B cell (primary cell): Measurements from ENCODE around the gene SDR42E1. TPM values are rescaled to one million over a fixed set of nuclear protein-coding genes. Genes with fewer than 3 reads are reported as not detected.

Source experiments
- ATAC-seq: fragments of 200-7000 bp; cut with Tn5 transposase; one replicate; pipeline ENCODE4 v1.10.0; 2021; ENCODE audit warnings: low read depth, mild to moderate bottlenecking, moderate number of reproducible peaks, moderate library complexity
- CTCF ChIA-PET: fragments of 350-600 bp; sonication (Branson Sonifier 250); formaldehyde crosslinking; loops from one replicate; lab custom pipeline; 2021; ENCODE audit warnings: antibody characterized with exemption, inconsistent platforms; lab: Charles Lee
- POLR2A ChIA-PET: fragments of 350-600 bp; sonication (Branson Sonifier 250); formaldehyde crosslinking; loops from one replicate; lab custom pipeline; 2021; ENCODE audit warnings: antibody characterized with exemption; lab: Charles Lee
- DNase-seq: peaks from one replicate; pipeline ENCODE4 v3.0.0; 2013
- H2AFZ ChIP-seq: 2 replicates; pipeline ENCODE4 v1.6.1; 2012; ENCODE audit warnings: mild to moderate bottlenecking, low read depth, low read length; ENCODE audit not compliant: insufficient read depth, poor library complexity, severe bottlenecking
- H3K27ac ChIP-seq, 2 donors: 1 replicate in 1 of 2; 2 replicates in 1 of 2; pipeline ENCODE4 v1.5.1; 2012 to 2013; ENCODE audit warnings: low read length in 2 of 2, mild to moderate bottlenecking in 2 of 2, moderate library complexity in 1 of 2
- H3K27me3 ChIP-seq, 4 experiments: fragments of 200-600 bp in 1 of 4; sonication (generic) in 1 of 4; replicated peaks in 1 of 4; 1 replicate in 2 of 4; 2 replicates in 2 of 4; pipeline versions ENCODE4 v1.6.1 to v1.7.0; 2013 to 2016; ENCODE audit warnings: low read length in 3 of 4, mild to moderate bottlenecking in 2 of 4, mixed read lengths in 1 of 4, moderate library complexity in 1 of 4; ENCODE audit not compliant: insufficient read depth in 4 of 4, control insufficient read depth in 3 of 4; ENCODE audit errors: control extremely low read depth in 1 of 4
- H3K36me3 ChIP-seq, 2 experiments: replicated peaks in 1 of 2; 1 replicate in 1 of 2; 2 replicates in 1 of 2; pipeline versions ENCODE4 v1.6.1 to v1.7.1; 2013; ENCODE audit warnings: low read length in 1 of 2; ENCODE audit not compliant: insufficient read depth in 2 of 2, control insufficient read depth in 1 of 2; ENCODE audit errors: control extremely low read depth in 1 of 2, extremely low read depth in 1 of 2
- H3K4me1 ChIP-seq, 2 donors: fragments of 200-600 bp in 1 of 2; sonication (generic) in 1 of 2; 1 replicate in 1 of 2; 2 replicates in 1 of 2; pipeline versions ENCODE4 v1.5.1 to v1.6.1; 2013 to 2017; ENCODE audit warnings: low read length in 2 of 2; ENCODE audit not compliant: control insufficient read depth in 2 of 2, insufficient read depth in 2 of 2
- H3K4me2 ChIP-seq: replicated peaks from 2 replicates; pipeline ENCODE3; 2012; ENCODE audit warnings: mild to moderate bottlenecking, low read depth, low read length; ENCODE audit not compliant: poor library complexity, severe bottlenecking
- H3K4me3 ChIP-seq, 5 experiments: fragments of 200-600 bp in 1 of 5; sonication (generic) in 1 of 5; 1 replicate in 3 of 5; 2 replicates in 2 of 5; pipeline versions ENCODE4 v1.5.1 to v1.7.0; 2011 to 2016; ENCODE audit warnings: low read length in 4 of 5, mild to moderate bottlenecking in 4 of 5, low read depth in 2 of 5, control low read depth in 1 of 5, moderate library complexity in 1 of 5; ENCODE audit not compliant: insufficient read depth in 1 of 5; ENCODE audit errors: control extremely low read depth in 1 of 5, extremely low read depth in 1 of 5
- H3K79me2 ChIP-seq: fragments of 200-600 bp; sonication (generic); one replicate; pipeline ENCODE4 v1.6.0; 2016; ENCODE audit warnings: low read length; ENCODE audit not compliant: control insufficient read depth, insufficient read depth
- H3K9ac ChIP-seq: fragments of 200-600 bp; sonication (generic); 2 replicates; pipeline ENCODE4 v1.6.1; 2017; ENCODE audit warnings: mild to moderate bottlenecking, low read length, moderate library complexity
- H3K9me3 ChIP-seq, 3 donors: one replicate each; pipeline versions ENCODE4 v1.6.1 to v1.7.1; 2013; ENCODE audit warnings: low read length in 2 of 3; ENCODE audit not compliant: control insufficient read depth in 2 of 3, insufficient read depth in 1 of 3; ENCODE audit errors: control extremely low read depth in 1 of 3
- H4K20me1 ChIP-seq: 2 replicates; pipeline ENCODE4 v1.6.0; 2012; ENCODE audit warnings: mild to moderate bottlenecking, low read length; ENCODE audit not compliant: insufficient read depth, control insufficient read depth, poor library complexity, severe bottlenecking
- H3K27ac Mint-ChIP-seq: one replicate; pipeline ENCODE4 v1.8.0; 2021; ENCODE audit warnings: mixed read lengths
- H3K27me3 Mint-ChIP-seq: one replicate; pipeline ENCODE4 v1.8.0; 2021; ENCODE audit warnings: mixed read lengths
- H3K4me1 Mint-ChIP-seq: one replicate; pipeline ENCODE4 v1.8.0; 2021; ENCODE audit warnings: mixed read lengths
- H3K4me3 Mint-ChIP-seq: one replicate; pipeline ENCODE4 v1.8.0; 2021; ENCODE audit warnings: mixed read lengths
- H3K9me3 Mint-ChIP-seq: one replicate; pipeline ENCODE4 v1.8.0; 2022; ENCODE audit warnings: mixed read lengths; ENCODE audit not compliant: insufficient read depth
- EZH2 ChIP-seq: IDR thresholded peaks from 2 replicates; pipeline ENCODE4 v1.6.1; 2012; ENCODE audit warnings: borderline replicate concordance, low read depth, mild to moderate bottlenecking, moderate library complexity, low read length; ENCODE audit not compliant: insufficient read depth, poor library complexity, severe bottlenecking
- WGBS: methylation state at CpG from one replicate; pipeline ENCODE4 v1.1.5; 2013; ENCODE audit warnings: missing lambda C conversion rate; ENCODE audit not compliant: insufficient coverage; 5-methylcytosine and 5-hydroxymethylcytosine counted together
- intact Hi-C: fragments of 100-400 bp; cut with micrococcal nuclease; formaldehyde crosslinking; loops from one replicate; pipeline ENCODE4 v1.10.0; 2022
- polyA plus RNA-seq: library from polyadenylated mRNA; depleted of rRNA; stranded (reverse); fragments of >200 nt; gene quantifications from 2 replicates; pipeline ENCODE4 v1.2.3, GENCODE V29; 2012
- total RNA-seq, 2 donors: library from RNA; stranded (reverse); fragments of 120-200 nt in 1 of 2; gene quantifications; 1 replicate in 1 of 2; 2 replicates in 1 of 2; pipeline versions ENCODE4 v1.2.3 to v1.2.4, GENCODE V29; 2013 to 2022
- TF ChIP-seq, protein P1 (sequence below): fragments of 200-600 bp; IDR thresholded peaks from one replicate; pipeline ENCODE4 v1.8.0; 2022; ENCODE audit warnings: antibody characterized with exemption, mild to moderate bottlenecking

Gene SDR42E1
- total and polyA plus RNA-seq, 2 donors (not counting 1 experiment from before 2014, with no cell fraction given) = 2.1 to 6.9 TPM

DNA sequence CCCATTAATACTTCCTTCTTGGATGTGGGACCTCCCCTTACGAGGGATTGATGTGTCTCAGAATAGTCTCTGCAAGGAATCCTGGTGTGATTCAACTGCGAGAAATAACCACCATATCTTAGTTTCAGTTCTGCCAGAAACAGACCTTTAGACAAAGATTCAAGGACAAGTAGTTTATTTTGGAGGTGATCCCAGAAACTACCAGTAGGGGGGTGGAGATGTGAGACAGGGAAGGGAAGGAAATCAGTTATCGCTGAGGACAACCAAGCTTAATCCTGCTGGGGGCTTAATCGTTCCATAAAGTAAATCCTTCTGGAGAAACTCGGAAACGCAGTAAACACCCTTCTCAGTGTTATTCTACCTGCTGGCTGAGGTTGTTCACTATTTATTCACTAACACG lies 5.0 kb upstream of the SDR42E1 start:
- peaks cover 36% of the 10 kb centered on the region for H3K27me3 Mint-ChIP-seq

DNA sequence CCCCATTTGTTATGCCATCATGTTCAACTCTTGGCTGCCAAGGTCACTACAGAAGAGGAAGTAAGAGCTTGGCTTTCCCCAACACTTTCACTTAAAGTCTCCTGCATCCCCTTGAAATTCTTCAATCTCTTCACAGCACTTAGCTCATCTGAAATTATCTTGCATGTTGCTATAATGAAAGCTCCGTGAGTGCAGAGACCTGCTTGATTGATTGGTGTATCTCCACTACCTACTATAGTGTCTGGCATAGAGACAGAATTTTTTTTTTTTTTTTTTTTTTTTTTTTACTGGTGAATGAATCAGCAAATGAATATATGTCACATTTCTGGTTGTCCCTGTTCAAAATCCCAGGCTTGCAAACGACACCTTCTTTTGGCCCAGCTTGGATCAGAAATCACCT lies 1.9 kb upstream of the SDR42E1 start:
- H2AFZ ChIP-seq = no peak overlapping the region
- Mint-ChIP-seq H3K27ac (no peak overlapping the region), H3K4me3 (no peak overlapping the region), H3K27me3 (peaks cover 16% of the 10 kb centered on the region), H3K9me3 (peaks cover 6% of the 10 kb centered on the region), H3K4me1 (peaks cover 18% of the 10 kb centered on the region)
- CTCF ChIA-PET = no interaction called here
- H4K20me1 ChIP-seq = no peaks in the 10 kb centered on the region
- intact Hi-C loops = no loop called here
- no peaks in the 10 kb centered on the region for H3K36me3 ChIP-seq
- no CpG with 5 or more reads among the region's 2 CpGs for WGBS
- no peak overlapping the region for H3K4me2 ChIP-seq
- H3K27ac ChIP-seq = no peak overlapping the region
- peaks cover 7 to 25% (median 13%) of the 10 kb centered on the region in 3 donors for H3K9me3 ChIP-seq
- TF ChIP-seq EZH2 = no peak
- TF ChIP-seq, protein P1, sequence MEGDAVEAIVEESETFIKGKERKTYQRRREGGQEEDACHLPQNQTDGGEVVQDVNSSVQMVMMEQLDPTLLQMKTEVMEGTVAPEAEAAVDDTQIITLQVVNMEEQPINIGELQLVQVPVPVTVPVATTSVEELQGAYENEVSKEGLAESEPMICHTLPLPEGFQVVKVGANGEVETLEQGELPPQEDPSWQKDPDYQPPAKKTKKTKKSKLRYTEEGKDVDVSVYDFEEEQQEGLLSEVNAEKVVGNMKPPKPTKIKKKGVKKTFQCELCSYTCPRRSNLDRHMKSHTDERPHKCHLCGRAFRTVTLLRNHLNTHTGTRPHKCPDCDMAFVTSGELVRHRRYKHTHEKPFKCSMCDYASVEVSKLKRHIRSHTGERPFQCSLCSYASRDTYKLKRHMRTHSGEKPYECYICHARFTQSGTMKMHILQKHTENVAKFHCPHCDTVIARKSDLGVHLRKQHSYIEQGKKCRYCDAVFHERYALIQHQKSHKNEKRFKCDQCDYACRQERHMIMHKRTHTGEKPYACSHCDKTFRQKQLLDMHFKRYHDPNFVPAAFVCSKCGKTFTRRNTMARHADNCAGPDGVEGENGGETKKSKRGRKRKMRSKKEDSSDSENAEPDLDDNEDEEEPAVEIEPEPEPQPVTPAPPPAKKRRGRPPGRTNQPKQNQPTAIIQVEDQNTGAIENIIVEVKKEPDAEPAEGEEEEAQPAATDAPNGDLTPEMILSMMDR = no peak
- DNase-seq (peak; percentile 16), ATAC-seq (no peak)
- no peaks in the 10 kb centered on the region for H3K79me2 ChIP-seq
- H3K4me3 ChIP-seq = no peak overlapping the region
- H3K4me1 ChIP-seq = peaks cover 6 to 10% of the 10 kb centered on the region in 2 donors
- no peak overlapping the region for H3K9ac ChIP-seq
- POLR2A ChIA-PET = interaction anchor here (0.7 kb wide), 1 partner anchor 671 kb away, joined by 6 read pairs; no protein-coding TSS in a partner anchor
- peaks cover 0 to 7% (median 0%) of the 10 kb centered on the region in 4 experiments for H3K27me3 ChIP-seq

More for the DNA sequence above, 5.0 kb upstream of the SDR42E1 start:
- 40% methylated on average over 2 of the region's 7 CpGs for WGBS
- Histone ChIP-seq H3K79me2 (no peaks in the 10 kb centered on the region), H3K4me1 (peaks cover 0 to 3% of the 10 kb centered on the region in 2 donors), H3K27me3 (peaks cover 0 to 10% (median 7%) of the 10 kb centered on the region in 4 experiments), H2AFZ (no peak overlapping the region), H3K9me3 (peaks cover 0 to 12% (median 7%) of the 10 kb centered on the region in 3 donors), H3K27ac (no peak overlapping the region), H3K36me3 (no peaks in the 10 kb centered on the region), H3K9ac (no peak overlapping the region), H3K4me2 (no peak overlapping the region), H3K4me3 (no peak overlapping the region), H4K20me1 (no peaks in the 10 kb centered on the region)
- Mint-ChIP-seq H3K4me1 (peaks cover 6% of the 10 kb centered on the region), H3K27ac (no peak overlapping the region), H3K4me3 (no peak overlapping the region), H3K9me3 (peaks cover 3% of the 10 kb centered on the region)
- intact Hi-C loops = no loop called here
- ChIA-PET CTCF (interaction anchor here (0.6 kb wide), 1 partner anchor 41 kb away, joined by 5 read pairs; no protein-coding TSS in a partner anchor), POLR2A (no interaction called here)
- no peak for TF ChIP-seq EZH2
- TF ChIP-seq, protein P1 = no peak
- ATAC-seq (no peak), DNase-seq (no peak)
